Fibroblast of villous mesenchyme (primary cell): ENCODE results near the gene EID3. TPM values are rescaled to one million over a fixed set of nuclear protein-coding genes. Genes with fewer than 3 reads are reported as not detected.
A peak's percentile ranks its signal among the peaks of the same experiment; 100 is the strongest.

Experiments used
- DNase-seq: peaks from one replicate; pipeline ENCODE4 v3.0.0-alpha.2; 2010; ENCODE audit warnings: low read depth
- H3K4me3 ChIP-seq: 2 replicates; pipeline ENCODE4 v1.5.1; 2011; ENCODE audit warnings: low read depth, mild to moderate bottlenecking, low read length
- CTCF ChIP-seq: IDR thresholded peaks from 2 replicates; pipeline ENCODE4 v1.5.1; 2012; ENCODE audit warnings: low read depth, mild to moderate bottlenecking, low read length; ENCODE audit not compliant: insufficient read depth
- total RNA-seq: library from RNA; depleted of rRNA; stranded (reverse); fragments of >200 nt; gene quantifications from 2 replicates; pipeline ENCODE4 v1.2.3, GENCODE V29; 2012

The EID3 gene
- total RNA-seq, 1 donor, result 25.0 TPM

DNA sequence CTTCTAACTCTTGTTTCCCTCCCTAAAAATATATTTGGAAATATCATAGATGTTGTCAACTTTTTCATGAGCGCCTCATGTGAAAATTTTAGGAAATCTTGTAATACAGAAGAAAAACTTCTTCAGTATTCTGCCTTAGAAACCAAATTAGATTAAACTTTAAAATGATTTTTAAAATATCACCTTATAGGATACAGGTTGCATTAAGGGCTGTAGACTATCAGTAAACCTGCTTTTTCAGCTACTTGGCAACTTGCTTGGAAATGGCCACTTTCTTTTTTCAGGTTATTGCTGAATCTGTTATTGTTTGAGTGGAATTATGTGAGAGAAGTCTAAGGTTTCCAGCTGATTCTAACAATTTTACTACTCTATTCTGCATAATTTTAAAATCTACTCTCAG is 9.1 kb downstream of the EID3 start:
- DNase-seq, result no peak
- H3K4me3 ChIP-seq, result no peak overlapping the region
- no peak for TF ChIP-seq CTCF

GRCh38 chr12:104313568-104314241 is 10.2 kb downstream of the EID3 start:
- TF ChIP-seq CTCF, result no peak
- no peak overlapping the region for H3K4me3 ChIP-seq
- no peak for DNase-seq

DNA sequence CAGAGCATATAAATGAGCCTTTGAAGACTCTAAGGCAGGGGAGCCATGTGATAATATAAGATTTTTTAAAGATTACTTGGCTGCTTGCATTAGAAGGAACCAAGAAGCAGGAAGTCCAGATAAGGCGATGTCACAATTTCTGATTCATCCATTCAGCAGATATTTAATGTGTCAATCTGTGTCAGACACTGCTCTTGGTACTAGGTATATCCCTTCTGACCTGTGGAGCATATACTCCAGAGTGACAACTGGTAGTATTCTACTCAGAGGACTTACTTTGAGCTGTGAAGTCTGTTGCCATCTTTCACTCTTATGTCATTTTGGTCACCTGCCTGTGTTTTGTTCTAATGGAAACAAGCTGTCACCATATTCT is 10.7 kb downstream of the EID3 start:
- H3K4me3 ChIP-seq, result no peak overlapping the region
- peak; percentile 34 for DNase-seq
- no peak for TF ChIP-seq CTCF

DNA sequence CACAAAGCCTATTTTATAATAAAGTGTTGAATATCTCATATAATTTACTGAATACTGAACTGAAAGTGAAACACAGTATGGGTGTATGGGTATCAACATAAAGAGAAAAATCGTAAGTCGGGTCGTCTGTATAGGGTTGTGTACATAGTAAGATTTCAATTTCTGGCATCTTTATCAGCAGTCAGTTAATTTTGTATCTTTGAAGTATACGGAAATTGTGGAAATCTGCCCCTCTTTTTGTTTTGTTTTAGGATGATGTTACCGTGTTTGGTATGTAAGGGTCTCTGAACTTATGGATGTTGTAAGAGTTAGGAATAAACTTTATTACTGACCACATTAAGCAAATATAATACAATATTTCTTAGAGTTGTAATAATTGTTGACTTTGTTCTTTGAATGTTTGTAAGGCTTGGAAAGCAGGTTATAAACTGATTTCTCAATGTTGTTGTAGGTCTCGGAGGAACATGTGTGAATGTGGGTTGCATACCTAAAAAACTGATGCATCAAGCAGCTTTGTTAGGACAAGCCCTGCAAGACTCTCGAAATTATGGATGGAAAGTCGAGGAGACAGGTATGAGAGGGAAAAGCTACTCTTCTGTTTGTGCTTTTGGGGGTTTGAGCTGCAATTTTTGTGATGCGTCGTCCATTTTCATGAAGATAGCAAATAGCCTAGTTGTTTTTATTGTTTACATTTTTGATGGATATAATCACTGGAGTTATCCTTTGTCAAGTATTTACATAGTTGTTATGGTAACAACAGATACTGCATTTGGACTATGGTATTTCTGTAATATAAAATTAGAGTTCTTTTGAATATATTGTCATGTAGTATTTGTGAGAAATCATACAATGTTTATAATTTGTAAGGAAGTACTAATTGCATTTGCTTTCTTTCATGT is 12.0 kb downstream of the EID3 start:
- peak; percentile 55 for DNase-seq
- no peak overlapping the region for H3K4me3 ChIP-seq
- no peak for TF ChIP-seq CTCF

DNA sequence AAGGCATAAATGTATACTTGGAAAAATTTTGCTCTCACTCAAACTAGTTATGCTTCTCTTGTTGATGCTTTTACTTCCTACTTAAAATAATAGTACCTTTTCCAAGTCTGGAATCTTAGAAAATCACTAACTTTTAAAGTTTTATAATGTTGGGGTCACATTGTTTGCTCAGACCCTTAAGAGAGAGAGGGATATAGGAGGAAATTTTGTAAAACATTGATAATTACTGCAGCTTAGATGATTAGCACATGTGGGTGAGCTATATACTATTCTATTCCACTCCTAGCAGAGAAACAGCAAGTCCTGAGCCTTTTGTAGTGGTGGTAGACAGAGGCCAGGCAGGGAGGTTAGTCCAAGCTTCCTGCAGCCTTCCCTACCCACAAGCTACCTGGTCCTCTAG is 13.4 kb downstream of the EID3 start:
- no peak overlapping the region for H3K4me3 ChIP-seq
- no peak for TF ChIP-seq CTCF
- no peak for DNase-seq

DNA sequence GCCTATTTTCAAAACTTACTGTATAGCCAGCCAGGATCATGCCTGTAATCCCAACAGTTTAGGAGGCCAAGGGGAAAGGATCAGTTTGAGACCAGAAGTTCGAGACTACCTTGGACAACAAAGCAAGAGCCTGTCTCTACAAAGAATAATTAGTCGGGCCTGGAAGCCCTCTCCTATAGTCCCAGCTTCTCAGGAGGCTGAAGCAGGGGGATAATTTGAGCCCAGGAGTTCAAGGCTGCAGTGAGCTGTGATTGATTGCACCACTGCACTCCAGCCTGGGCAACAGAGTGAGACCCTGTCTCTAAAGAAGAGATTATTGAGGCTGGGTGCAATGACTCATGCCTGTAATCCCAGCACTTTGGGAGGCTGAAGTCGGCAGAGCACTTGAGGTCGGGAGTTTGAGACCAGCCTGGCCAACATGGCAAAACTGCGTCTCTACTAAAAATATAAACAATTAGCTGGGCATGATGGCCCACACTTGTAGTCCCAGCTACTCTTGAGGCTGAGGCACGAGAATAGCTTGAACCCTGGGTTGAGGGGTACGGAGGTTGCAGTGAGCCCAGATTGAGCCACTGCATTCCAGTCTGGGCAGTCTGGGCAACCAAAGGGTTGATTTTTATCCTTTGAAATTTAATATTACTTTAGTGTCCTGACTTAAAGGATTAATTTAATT is 14.1 kb downstream of the EID3 start:
- H3K4me3 ChIP-seq, result no peak overlapping the region
- no peak for TF ChIP-seq CTCF

More for the DNA sequence above, 14.1 kb downstream of the EID3 start:
- DNase-seq, result no peak
